HepG2 (cell line): ENCODE measurements around the gene TMEM269. TPM values are rescaled to one million over a fixed set of nuclear protein-coding genes. Genes with fewer than 3 reads are reported as not detected.

Experiments used
- ATAC-seq: fragments of 200-7000 bp; cut with Tn5 transposase; 3 replicates; pipeline ENCODE4 v1.9.1; 2020; ENCODE audit warnings: mild to moderate bottlenecking, moderate library complexity
- BruUV-seq: library from RNA; stranded (reverse); fragments of 400-500 nt; replicated peaks from 2 replicates; lab custom pipeline; 2021; lab: Mats Ljungman, UMichigan
- CTCF ChIA-PET: fragments of 300-600 bp; formaldehyde crosslinking; extraction: SDS; loops from one replicate; lab custom pipeline; 2021; ENCODE audit warnings: low total read pairs, inconsistent platforms, low intra/inter-chr PET ratio; lab: Yijun Ruan, JAX
- POLR2A ChIA-PET: fragments of 350-600 bp; sonication (Branson Sonifier 250); formaldehyde crosslinking; loops from one replicate; lab custom pipeline; 2020; ENCODE audit warnings: antibody characterized with exemption, inconsistent platforms; lab: Yijun Ruan, JAX
- DNase-seq: peaks from one replicate; pipeline ENCODE4 v3.0.0-alpha.2; 2015; ENCODE audit warnings: low spot score
- FAIRE-seq: peaks from 3 replicates; lab custom pipeline; 2011; peaks lifted over from hg19 to GRCh38; lab: Jason Lieb, UNC
- H2AFZ ChIP-seq: one replicate; pipeline ENCODE4 v1.6.1; 2011; ENCODE audit warnings: low read length, inconsistent platforms
- H3K27ac ChIP-seq: fragments of 300-600 bp; 3 replicates; pipeline ENCODE4 v1.8.0; 2011; ENCODE audit warnings: mixed run types, mild to moderate bottlenecking, mixed read lengths, low read length, inconsistent platforms; ENCODE audit not compliant: insufficient read depth; ENCODE audit errors: extremely low read length
- H3K27me3 ChIP-seq, 2 experiments: fragments of 200-600 bp in 1 of 2; 2 replicates in 1 of 2; 3 replicates in 1 of 2; pipeline versions ENCODE4 v1.6.0 to v1.8.0; 2011; ENCODE audit warnings: low read length in 2 of 2, mild to moderate bottlenecking in 2 of 2, moderate library complexity in 2 of 2, inconsistent platforms in 1 of 2; ENCODE audit not compliant: insufficient read depth in 2 of 2, control insufficient read depth in 1 of 2
- H3K36me3 ChIP-seq, 2 experiments: fragments of 200-600 bp in 1 of 2; replicated peaks in 1 of 2; 2 replicates in 1 of 2; 3 replicates in 1 of 2; pipeline versions ENCODE4 v1.5.1 to v1.8.0; 2011; ENCODE audit warnings: low read length in 2 of 2, inconsistent platforms in 1 of 2; ENCODE audit not compliant: insufficient read depth in 2 of 2, control insufficient read depth in 1 of 2
- H3K4me1 ChIP-seq: 2 replicates; pipeline ENCODE4 v1.5.1; 2012; ENCODE audit warnings: low read length, inconsistent platforms; ENCODE audit not compliant: insufficient read depth
- H3K4me2 ChIP-seq: 2 replicates; pipeline ENCODE4 v1.6.0; 2011; ENCODE audit warnings: low read depth, low read length, inconsistent platforms
- H3K4me3 ChIP-seq, 3 experiments: fragments of 200-600 bp in 1 of 3; sonication (generic), shearing (Covaris generic) in 1 of 3; replicated peaks in 1 of 3; 2 replicates each; pipeline ENCODE4 v1.5.1; 2011 to 2016; ENCODE audit warnings: low read length in 3 of 3, inconsistent platforms in 2 of 3, low read depth in 2 of 3, mild to moderate bottlenecking in 2 of 3, control low read depth in 1 of 3, mixed read lengths in 1 of 3; ENCODE audit not compliant: insufficient read depth in 1 of 3
- H3K79me2 ChIP-seq: one replicate; pipeline ENCODE4 v1.6.1; 2011; ENCODE audit warnings: low read length, inconsistent platforms; ENCODE audit not compliant: insufficient read depth
- H3K9ac ChIP-seq: 2 replicates; pipeline ENCODE4 v1.6.0; 2011; ENCODE audit warnings: mild to moderate bottlenecking, low read depth, low read length, inconsistent platforms; ENCODE audit not compliant: insufficient read depth
- H3K9me3 ChIP-seq: 2 replicates; pipeline ENCODE4 v1.5.1; 2012; ENCODE audit warnings: mild to moderate bottlenecking, low read length
- H4K20me1 ChIP-seq: 2 replicates; pipeline ENCODE4 v1.6.0; 2011; ENCODE audit warnings: inconsistent platforms, mild to moderate bottlenecking, low read length, moderate library complexity; ENCODE audit not compliant: insufficient read depth
- DRAP1 ChIP-seq: IDR thresholded peaks from 2 replicates; pipeline ENCODE4 v1.6.1; 2016; ENCODE audit warnings: missing genetic modification reagents, missing compliant biosample characterization
- KMT2B ChIP-seq: IDR thresholded peaks from 2 replicates; pipeline ENCODE4 v1.6.1; 2016; ENCODE audit warnings: missing genetic modification reagents, missing compliant biosample characterization
- LBX2 ChIP-seq: sonication (generic); formaldehyde crosslinking; IDR thresholded peaks from 2 replicates; pipeline ENCODE4 v1.5.0; 2020; ENCODE audit warnings: missing genetic modification reagents, mild to moderate bottlenecking, borderline replicate concordance
- MIER3 ChIP-seq: IDR thresholded peaks from 2 replicates; pipeline ENCODE4 v1.6.1; 2016; ENCODE audit warnings: missing compliant biosample characterization, borderline replicate concordance
- PBX2 ChIP-seq: IDR thresholded peaks from 2 replicates; pipeline ENCODE4 v1.6.1; 2016; ENCODE audit warnings: control low read depth
- PHF20 ChIP-seq: sonication (generic); formaldehyde crosslinking; IDR thresholded peaks from 2 replicates; pipeline ENCODE4 v1.5.0; 2020; ENCODE audit warnings: mild to moderate bottlenecking, missing genetic modification reagents
- RFXANK ChIP-seq: IDR thresholded peaks from 2 replicates; pipeline ENCODE4 v1.6.1; 2016
- TEAD3 ChIP-seq: optimal IDR thresholded peaks from 2 replicates; pipeline ENCODE3; 2016; ENCODE audit warnings: borderline replicate concordance
- YY1 ChIP-seq: IDR thresholded peaks from 2 replicates; pipeline ENCODE4 v1.6.1; 2011; ENCODE audit warnings: low read length, low read depth, moderate library complexity, mild to moderate bottlenecking; ENCODE audit not compliant: insufficient read depth, insufficient replicate concordance
- ZNF18 ChIP-seq: sonication (generic); formaldehyde crosslinking; IDR thresholded peaks from 2 replicates; pipeline ENCODE4 v1.8.0; 2022; ENCODE audit warnings: mild to moderate bottlenecking, missing genetic modification reagents; ENCODE audit not compliant: insufficient replicate concordance
- ZNF180 ChIP-seq: sonication (generic); formaldehyde crosslinking; IDR thresholded peaks from 2 replicates; pipeline ENCODE4 v1.4.0; 2020; ENCODE audit warnings: low read depth, missing genetic modification reagents, borderline replicate concordance
- ZNF3 ChIP-seq: IDR thresholded peaks from 2 replicates; pipeline ENCODE4 v1.7.0; 2017; ENCODE audit warnings: inconsistent platforms
- ZNF451 ChIP-seq: sonication (generic); formaldehyde crosslinking; IDR thresholded peaks from 2 replicates; pipeline ENCODE4 v1.5.0; 2020; ENCODE audit warnings: mild to moderate bottlenecking, missing genetic modification reagents
- ZNF460 ChIP-seq: sonication (generic); formaldehyde crosslinking; IDR thresholded peaks from 2 replicates; pipeline ENCODE4 v1.5.1; 2020; ENCODE audit warnings: missing genetic modification reagents, mild to moderate bottlenecking, borderline replicate concordance
- ZNF564 ChIP-seq: sonication (generic); formaldehyde crosslinking; IDR thresholded peaks from 2 replicates; pipeline ENCODE4 v1.8.1; 2023; ENCODE audit warnings: mild to moderate bottlenecking, missing genetic modification reagents
- ZNF740 ChIP-seq: sonication (generic); formaldehyde crosslinking; IDR thresholded peaks from 2 replicates; pipeline ENCODE4 v1.4.0; 2020; ENCODE audit warnings: missing genetic modification reagents
- ZNF770 ChIP-seq: sonication (generic); formaldehyde crosslinking; IDR thresholded peaks from 2 replicates; pipeline ENCODE4 v1.5.0; 2020; ENCODE audit warnings: mild to moderate bottlenecking, missing genetic modification reagents
- ZNF792 ChIP-seq: IDR thresholded peaks from 2 replicates; pipeline ENCODE4 v1.6.1; 2016
- WGBS: methylation state at CpG from one replicate; pipeline ENCODE4 v1.1.6; 2017; ENCODE audit warnings: low lambda C conversion rate; 5-methylcytosine and 5-hydroxymethylcytosine counted together
- in situ Hi-C: cut with HindIII; loops from 2 replicates; pipeline ENCODE4 v1.10.0; 2017; ENCODE audit warnings: low pct_unique_long_range_greater_than_20kb; ENCODE audit not compliant: extremely low pct_ligation_motif_present
- intact Hi-C: fragments of 100-400 bp; cut with micrococcal nuclease; formaldehyde crosslinking; loops from one replicate; pipeline ENCODE4 v1.10.0; 2022; ENCODE audit not compliant: unreplicated experiment
- polyA plus RNA-seq, 8 experiments: library from polyadenylated mRNA; depleted of rRNA in 3 of 8; stranded (reverse) in 7 of 8; unstranded in 1 of 8; fragments of >200 nt; fragmentation: Illumina TruSeq in 4 of 8; extraction: Trizol in 4 of 8; gene quantifications; 2 replicates each; pipeline versions ENCODE4 v1.2.1 to v1.2.3, GENCODE V29; 2011 to 2016; ENCODE audit warnings: low read depth in 4 of 8, missing spikeins in 1 of 8, mixed read lengths in 1 of 8; ENCODE audit not compliant: insufficient read depth in 1 of 8
- total RNA-seq, 5 experiments: library from RNA; depleted of rRNA; stranded (reverse); fragments of >200 nt; fragmentation: Illumina TruSeq; extraction: Trizol; gene quantifications; 2 replicates each; pipeline ENCODE4 v1.2.3, GENCODE V29; 2016; ENCODE audit warnings: low read depth in 1 of 5

The TMEM269 gene
- total and polyA plus RNA-seq, 2 of the 13 experiments (the other 11 are each of a cell fraction or from before 2014, with no cell fraction given): 0.15 to 0.21 TPM

- DNase-seq: no peak
- WGBS: 100% methylated on average over 1 of the region's 1 CpG
Measured at GRCh38 chr1:42780176-42780575, 4.6 kb upstream of the TMEM269 start.

More at GRCh38 chr1:42780176-42780575, 4.6 kb upstream of the TMEM269 start:
- FAIRE-seq (no peak), ATAC-seq (no peak)
- Histone ChIP-seq H3K9ac (no peak overlapping the region), H3K4me1 (peaks cover 12% of the 10 kb centered on the region; the same call in 1 of the 2 replicates), H3K36me3 (peaks cover 12 to 40% of the 10 kb centered on the region in 2 experiments), H3K4me3 (no peak overlapping the region), H4K20me1 (no peaks in the 10 kb centered on the region), H3K9me3 (no peaks in the 10 kb centered on the region), H3K4me2 (no peak overlapping the region), H3K27ac (no peak overlapping the region), H2AFZ (no peak overlapping the region), H3K27me3 (no peaks in the 10 kb centered on the region), H3K79me2 (no peaks in the 10 kb centered on the region)
- no peak for TF ChIP-seq MIER3 (CRISPR knock-in tag)
- TF ChIP-seq PHF20 (CRISPR knock-in tag): no peak
- TF ChIP-seq TEAD3 (CRISPR knock-in tag): no peak
- TF ChIP-seq YY1: no peak
- no peak for TF ChIP-seq ZNF3 (CRISPR knock-in tag)
- no peak for TF ChIP-seq LBX2 (CRISPR knock-in tag)
- no peak for TF ChIP-seq ZNF740 (CRISPR knock-in tag)
- TF ChIP-seq KMT2B (CRISPR knock-in tag): no peak
- TF ChIP-seq ZNF792 (CRISPR knock-in tag): no peak
- TF ChIP-seq ZNF18: no peak
- TF ChIP-seq ZNF180 (CRISPR knock-in tag): no peak
- TF ChIP-seq ZNF451: no peak
- no peak for TF ChIP-seq RFXANK (CRISPR knock-in tag)
- no peak for TF ChIP-seq ZNF460 (CRISPR knock-in tag)
- TF ChIP-seq DRAP1 (CRISPR knock-in tag): no peak
- TF ChIP-seq PBX2 (CRISPR knock-in tag): no peak
- no peak for TF ChIP-seq ZNF564
- no peak for TF ChIP-seq ZNF770
- intact Hi-C loops (no loop called here), in situ Hi-C loops (no loop called here)
- ChIA-PET CTCF (interaction anchor here (1.0 kb wide), 1 partner anchor 293 kb away, joined by 4 read pairs; no protein-coding TSS in a partner anchor), POLR2A (interaction anchor here (2.9 kb wide), 1 partner anchor 13 kb away, joined by 9 read pairs; the partner anchor contains the start of genes C1orf50 and P3H1)
- no TSS peak for BruUV-seq
